Dedifferentiated amniotic fluid mesenchymal stem cell (primary cell): ENCODE measurements around the gene GGN.
A peak's percentile ranks its signal among the peaks of the same experiment; 100 is the strongest.
"Not testable (repeated sequence)": the region's sequence is repeated elsewhere in the genome, so short reads cannot be mapped to it uniquely, and the experiment has no call there.

ENCODE experiments used
- DNase-seq: peaks from one replicate; pipeline ENCODE4 v3.0.0-alpha.2; 2016; ENCODE audit errors: extremely low spot score

Gene GGN

GRCh38 chr19:38411041-38411712 lies 23.3 kb upstream of the GGN start:
- DNase-seq, result no peak

GRCh38 chr19:38410407-38410806 lies 22.6 kb upstream of the GGN start:
- DNase-seq, result not testable (repeated sequence)

GRCh38 chr19:38409631-38410133 lies 21.8 kb upstream of the GGN start:
- no peak for DNase-seq

- no peak for DNase-seq
Observed at GRCh38 chr19:38405276-38405675, 17.4 kb upstream of the GGN start.

- DNase-seq, result no peak
Observed at GRCh38 chr19:38404858-38405257, 17.0 kb upstream of the GGN start.

- peak; percentile 94 for DNase-seq
Observed at GRCh38 chr19:38402967-38403674, 15.3 kb upstream of the GGN start, which contains the start of gene FAM98C. TSS of gene FAM98C (plus strand) at chr19:38403093. CDS start at chr19:38403154, 61 bp downstream.

- no peak for DNase-seq
Observed at GRCh38 chr19:38402623-38402966, 14.8 kb upstream of the GGN start.

- no peak for DNase-seq
Observed at GRCh38 chr19:38401148-38401547, 13.3 kb upstream of the GGN start.

- DNase-seq, result no peak
Observed at GRCh38 chr19:38400361-38400760, 12.5 kb upstream of the GGN start.

GRCh38 chr19:38399537-38399936 lies 11.7 kb upstream of the GGN start:
- no peak for DNase-seq

- no peak for DNase-seq
Observed at GRCh38 chr19:38399081-38399480, 11.2 kb upstream of the GGN start.

GRCh38 chr19:38395381-38396114 lies 7.7 kb upstream of the GGN start:
- DNase-seq, result no peak

GRCh38 chr19:38394488-38394887 lies 6.7 kb upstream of the GGN start:
- no peak for DNase-seq

GRCh38 chr19:38392707-38393308 lies 5.0 kb upstream of the GGN start:
- DNase-seq, result no peak

- DNase-seq, result no peak
Observed at GRCh38 chr19:38391911-38392464, 4.2 kb upstream of the GGN start.

GRCh38 chr19:38389957-38390924 lies 2.4 kb upstream of the GGN start:
- no peak for DNase-seq

- peak; percentile 54 for DNase-seq
Observed at GRCh38 chr19:38389101-38389925, 1.5 kb upstream of the GGN start.

- peak; percentile 18 for DNase-seq
Observed at GRCh38 chr19:38388349-38389100, 691 bp upstream of the GGN start, which contains the start of gene SPRED3. TSS of gene SPRED3 (plus strand) at chr19:38388697. CDS start at chr19:38390303, 1,606 bp downstream.

GRCh38 chr19:38386971-38387549 lies 774 bp downstream of the GGN start:
- no peak for DNase-seq
